Measurements from ENCODE around the gene PKD1L1.

Gene PKD1L1

GRCh38 chr7:47881256-47881655, 67.0 kb downstream of the PKD1L1 start:
- DNase-seq (ENCODE audit: low read depth, low spot score): no peak

GRCh38 chr7:47878662-47879061, 69.6 kb downstream of the PKD1L1 start:
- no peak for DNase-seq (ENCODE audit: low read depth, low spot score)

GRCh38 chr7:47877336-47877735, 70.9 kb downstream of the PKD1L1 start:
- DNase-seq (ENCODE audit: low read depth, low spot score): no peak

GRCh38 chr7:47875998-47876744, 72.1 kb downstream of the PKD1L1 start:
- no peak for DNase-seq (ENCODE audit: low read depth, low spot score)

GRCh38 chr7:47875406-47875805, 72.9 kb downstream of the PKD1L1 start:
- DNase-seq (ENCODE audit: low read depth, low spot score): no peak

GRCh38 chr7:47873762-47874161, 74.5 kb downstream of the PKD1L1 start:
- no peak for DNase-seq (ENCODE audit: low read depth, low spot score)

GRCh38 chr7:47867286-47867685, 81.0 kb downstream of the PKD1L1 start:
- no peak for DNase-seq (ENCODE audit: low read depth, low spot score)

- no peak for DNase-seq (ENCODE audit: low read depth, low spot score)
Observed at GRCh38 chr7:47866120-47866519, 82.1 kb downstream of the PKD1L1 start.

GRCh38 chr7:47852330-47853245, 95.7 kb downstream of the PKD1L1 start:
- DNase-seq (ENCODE audit: low read depth, low spot score): no peak

GRCh38 chr7:47847207-47847606, 101.1 kb downstream of the PKD1L1 start:
- no peak for DNase-seq (ENCODE audit: low read depth, low spot score)

GRCh38 chr7:47846138-47846836, 102.0 kb downstream of the PKD1L1 start:
- no peak for DNase-seq (ENCODE audit: low read depth, low spot score)

GRCh38 chr7:47844311-47844710, 104.0 kb downstream of the PKD1L1 start:
- no peak for DNase-seq (ENCODE audit: low read depth, low spot score)

GRCh38 chr7:47843291-47843690, 105.0 kb downstream of the PKD1L1 start:
- no peak for DNase-seq (ENCODE audit: low read depth, low spot score)

- DNase-seq (ENCODE audit: low read depth, low spot score): no peak
Observed at GRCh38 chr7:47839381-47839780, 108.9 kb downstream of the PKD1L1 start.

- DNase-seq (ENCODE audit: low read depth, low spot score): no peak
Observed at GRCh38 chr7:47837826-47838225, 110.4 kb downstream of the PKD1L1 start.

GRCh38 chr7:47836503-47837202, 111.6 kb downstream of the PKD1L1 start:
- DNase-seq (ENCODE audit: low read depth, low spot score): no peak

- DNase-seq (ENCODE audit: low read depth, low spot score): no peak
Observed at GRCh38 chr7:47836080-47836479, 112.2 kb downstream of the PKD1L1 start.

GRCh38 chr7:47833211-47833610, 115.1 kb downstream of the PKD1L1 start:
- DNase-seq (ENCODE audit: low read depth, low spot score): no peak

GRCh38 chr7:47832105-47832715, 116.1 kb downstream of the PKD1L1 start:
- DNase-seq (ENCODE audit: low read depth, low spot score): no peak

GRCh38 chr7:47830015-47830414, 118.3 kb downstream of the PKD1L1 start:
- DNase-seq (ENCODE audit: low read depth, low spot score): no peak

GRCh38 chr7:47827871-47828270, 120.4 kb downstream of the PKD1L1 start:
- no peak for DNase-seq (ENCODE audit: low read depth, low spot score)

Data from brain pericyte (primary cell).